ENCODE data around the gene NXPH4. TPM values are rescaled to one million over a fixed set of nuclear protein-coding genes. Genes with fewer than 3 reads are reported as not detected.

The NXPH4 gene
- total RNA-seq, 4 donors from 2014 or later = 0.21 to 5.0 (median 2.5) TPM

- H3K9me3 ChIP-seq = no peaks in the 10 kb centered on the region
- peaks cover 61 to 100% (median 61%) of the 10 kb centered on the region in 3 donors for H3K4me1 ChIP-seq
- WGBS, 2 donors = 7 to 25% methylated on average over 6 to 14 of the region's 40 CpGs
- DNase-seq = no peak
- peak overlapping the region in 3 of 4 donors; percentile 65 to 79 (median 66) for H3K27ac ChIP-seq
- intact Hi-C loops (cut with DNase I) = no loop called here
- TF ChIP-seq, protein P1, sequence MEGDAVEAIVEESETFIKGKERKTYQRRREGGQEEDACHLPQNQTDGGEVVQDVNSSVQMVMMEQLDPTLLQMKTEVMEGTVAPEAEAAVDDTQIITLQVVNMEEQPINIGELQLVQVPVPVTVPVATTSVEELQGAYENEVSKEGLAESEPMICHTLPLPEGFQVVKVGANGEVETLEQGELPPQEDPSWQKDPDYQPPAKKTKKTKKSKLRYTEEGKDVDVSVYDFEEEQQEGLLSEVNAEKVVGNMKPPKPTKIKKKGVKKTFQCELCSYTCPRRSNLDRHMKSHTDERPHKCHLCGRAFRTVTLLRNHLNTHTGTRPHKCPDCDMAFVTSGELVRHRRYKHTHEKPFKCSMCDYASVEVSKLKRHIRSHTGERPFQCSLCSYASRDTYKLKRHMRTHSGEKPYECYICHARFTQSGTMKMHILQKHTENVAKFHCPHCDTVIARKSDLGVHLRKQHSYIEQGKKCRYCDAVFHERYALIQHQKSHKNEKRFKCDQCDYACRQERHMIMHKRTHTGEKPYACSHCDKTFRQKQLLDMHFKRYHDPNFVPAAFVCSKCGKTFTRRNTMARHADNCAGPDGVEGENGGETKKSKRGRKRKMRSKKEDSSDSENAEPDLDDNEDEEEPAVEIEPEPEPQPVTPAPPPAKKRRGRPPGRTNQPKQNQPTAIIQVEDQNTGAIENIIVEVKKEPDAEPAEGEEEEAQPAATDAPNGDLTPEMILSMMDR (IDR thresholded peaks at IDR 0.05) = no peak
- TF ChIP-seq POLR2A (IDR thresholded peaks at IDR 0.05) = no peak
- H3K4me3 ChIP-seq = peak overlapping the region; percentile 5 to 45 (median 35)
- peaks cover 15 to 36% (median 31%) of the 10 kb centered on the region in 3 donors for H3K36me3 ChIP-seq
- peaks cover 5 to 65% (median 19%) of the 10 kb centered on the region in 4 donors for H3K27me3 ChIP-seq
These were observed 19.8 kb downstream of the NXPH4 start for GRCh38 chr12:57236201-57236924.

GRCh38 chr12:57236925-57237595 is 20.5 kb downstream of the NXPH4 start:
- Histone ChIP-seq H3K27me3 (peaks cover 9 to 72% (median 26%) of the 10 kb centered on the region in 4 donors), H3K4me3 (peak overlapping the region; percentile 5 to 45 (median 35)), H3K9me3 (no peaks in the 10 kb centered on the region), H3K27ac (peak overlapping the region in 3 of 4 donors; percentile 13 to 79 (median 66)), H3K4me1 (peaks cover 68 to 100% (median 68%) of the 10 kb centered on the region in 3 donors), H3K36me3 (peaks cover 9 to 29% (median 25%) of the 10 kb centered on the region in 3 donors)
- TF ChIP-seq, protein P1 (IDR thresholded peaks at IDR 0.05) = no peak
- no peak for TF ChIP-seq POLR2A (IDR thresholded peaks at IDR 0.05)
- no peak for DNase-seq
- intact Hi-C loops (cut with DNase I) = no loop called here
- 18 to 20% methylated on average over 6 to 7 of the region's 9 CpGs for WGBS, 2 donors

DNA sequence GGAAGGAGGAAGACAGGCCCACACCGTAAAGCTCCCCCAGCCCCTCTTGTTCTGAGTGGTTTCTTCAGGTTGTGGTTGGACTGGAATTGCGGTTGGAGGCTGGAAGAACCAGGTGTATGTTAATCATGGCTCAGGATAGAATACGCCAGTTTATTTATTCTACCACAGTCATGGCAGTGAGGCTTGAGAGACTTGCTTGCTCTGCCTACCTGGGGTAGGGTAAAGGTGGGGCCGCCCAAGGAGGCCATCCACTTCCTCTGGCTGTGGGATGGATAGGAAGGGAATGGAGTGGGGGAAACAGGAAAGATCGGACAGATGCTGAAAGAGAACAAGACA is 21.0 kb downstream of the NXPH4 start:
- intact Hi-C loops (cut with DNase I) = no loop called here

GRCh38 chr12:57237932-57238853 is 21.6 kb downstream of the NXPH4 start:
- Histone ChIP-seq H3K4me3 (peak overlapping the region; percentile 21 to 68 (median 46)), H3K4me1 (peaks cover 79 to 100% (median 80%) of the 10 kb centered on the region in 3 donors), H3K9me3 (no peaks in the 10 kb centered on the region), H3K27me3 (peaks cover 14 to 84% (median 35%) of the 10 kb centered on the region in 4 donors), H3K27ac (peak overlapping the region in 2 of 4 donors; percentile 42 to 79), H3K36me3 (peaks cover 0 to 18% (median 13%) of the 10 kb centered on the region in 3 donors)
- no peak for DNase-seq
- intact Hi-C loops (cut with DNase I) = no loop called here
- WGBS, 2 donors = 4 to 6% methylated on average over 27 to 37 of the region's 63 CpGs
- no peak for TF ChIP-seq POLR2A (IDR thresholded peaks at IDR 0.05)
- TF ChIP-seq, protein P1 (IDR thresholded peaks at IDR 0.05) = no peak

More for the DNA sequence above, 21.0 kb downstream of the NXPH4 start:
- no peak for DNase-seq
- Histone ChIP-seq H3K4me1 (peaks cover 73 to 100% (median 73%) of the 10 kb centered on the region in 3 donors), H3K4me3 (peak overlapping the region in 1 of 4 donors; percentile 52), H3K36me3 (peaks cover 3 to 24% (median 20%) of the 10 kb centered on the region in 3 donors), H3K27me3 (peaks cover 14 to 77% (median 30%) of the 10 kb centered on the region in 4 donors), H3K27ac (peak overlapping the region in 1 of 4 donors; percentile 79), H3K9me3 (no peaks in the 10 kb centered on the region)
- 20 to 31% methylated on average over 3 to 5 of the region's 5 CpGs for WGBS, 2 donors
- TF ChIP-seq, protein P1 (IDR thresholded peaks at IDR 0.05) = no peak
- no peak for TF ChIP-seq POLR2A (IDR thresholded peaks at IDR 0.05)

All from esophagus squamous epithelium (tissue), 5 donors.